Hematopoietic multipotent progenitor cell treated with erythropoietin and hydrocortisone succinate and interleukin-3 and kit ligand, for 6 days (in vitro differentiated cells): ENCODE data around the gene RAB12.
"Not testable (repeated sequence)": the region's sequence is repeated elsewhere in the genome, so short reads cannot be mapped to it uniquely, and the experiment has no call there.

Experiments used
- DNase-seq: peaks from one replicate; pipeline ENCODE4 v3.0.0-alpha.2; 2015

Gene RAB12, protein sequence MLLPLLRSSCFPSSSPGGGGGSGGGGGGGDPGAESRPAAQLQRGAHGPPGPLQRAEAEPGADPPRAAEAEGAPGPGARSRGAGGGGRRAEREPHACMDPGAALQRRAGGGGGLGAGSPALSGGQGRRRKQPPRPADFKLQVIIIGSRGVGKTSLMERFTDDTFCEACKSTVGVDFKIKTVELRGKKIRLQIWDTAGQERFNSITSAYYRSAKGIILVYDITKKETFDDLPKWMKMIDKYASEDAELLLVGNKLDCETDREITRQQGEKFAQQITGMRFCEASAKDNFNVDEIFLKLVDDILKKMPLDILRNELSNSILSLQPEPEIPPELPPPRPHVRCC

DNA sequence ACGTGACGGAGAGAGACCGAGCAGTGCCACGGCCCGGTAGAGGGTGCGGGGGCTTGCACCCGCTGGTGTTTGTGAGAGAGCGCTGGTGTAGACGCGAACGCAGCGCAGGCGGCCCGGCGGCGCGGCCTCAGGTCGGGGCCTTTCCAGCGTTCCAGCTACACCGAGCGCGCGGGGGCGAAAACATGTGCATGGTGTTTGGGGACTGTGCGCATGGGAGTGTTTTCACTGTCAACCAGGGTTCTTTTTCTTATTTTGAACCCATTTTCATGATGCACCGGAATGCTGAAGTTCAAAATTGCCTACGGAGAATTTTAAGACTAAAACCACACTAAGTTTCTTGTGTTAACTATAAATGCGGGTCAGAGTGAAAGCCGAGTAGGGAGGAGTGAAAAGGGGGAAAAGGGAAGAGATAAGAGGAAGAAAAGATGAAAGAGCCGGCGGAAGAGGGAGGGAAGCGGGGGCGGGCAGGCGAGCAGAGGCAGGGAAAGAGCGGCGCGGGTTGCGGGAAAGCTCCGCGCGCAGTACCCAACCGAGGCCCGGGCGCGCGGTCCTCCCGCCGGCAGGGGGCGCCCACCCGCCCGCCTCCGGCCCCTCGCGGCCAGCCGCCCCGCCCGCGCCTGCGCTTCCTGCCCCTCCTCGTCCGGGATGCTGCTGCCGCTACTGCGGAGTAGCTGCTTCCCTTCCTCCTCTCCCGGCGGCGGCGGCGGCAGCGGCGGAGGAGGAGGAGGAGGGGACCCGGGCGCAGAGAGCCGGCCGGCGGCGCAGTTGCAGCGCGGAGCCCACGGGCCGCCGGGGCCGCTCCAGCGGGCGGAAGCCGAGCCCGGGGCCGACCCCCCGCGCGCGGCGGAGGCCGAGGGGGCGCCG lies at the start of gene RAB12:
TSS of gene RAB12 (plus strand) at position 643 of the 864 bp plus-strand sequence. CDS start at position 646, 3 bp downstream.
- DNase-seq = peak; percentile 90

DNA sequence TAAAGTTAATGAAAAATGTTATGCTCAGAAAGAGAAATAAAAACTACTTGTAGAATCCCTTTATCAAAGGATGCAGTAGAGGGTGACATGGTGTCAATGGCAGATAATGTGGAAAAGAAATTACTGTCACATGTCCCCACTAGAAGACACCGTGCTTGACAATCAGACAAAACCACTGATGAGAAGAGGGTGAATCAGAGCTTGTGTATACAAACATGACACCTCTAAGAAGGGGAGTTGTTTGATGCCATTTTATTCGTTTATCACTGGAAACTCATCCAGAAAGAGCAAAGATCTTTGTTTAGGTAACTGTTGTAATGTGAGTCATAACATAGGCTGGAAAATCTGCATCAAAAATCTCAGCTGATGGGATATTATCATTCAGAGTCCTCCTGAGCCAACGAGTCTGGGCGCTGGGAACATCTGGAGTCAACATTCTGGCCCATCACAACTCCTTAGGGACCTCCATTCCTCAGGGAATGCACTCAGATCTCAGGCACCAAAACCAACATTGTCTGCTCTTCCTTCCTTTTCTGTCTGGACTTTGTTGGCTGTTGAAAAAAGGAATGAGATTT lies 49.5 kb upstream of the RAB12 start:
- DNase-seq = peak; percentile 21

DNA sequence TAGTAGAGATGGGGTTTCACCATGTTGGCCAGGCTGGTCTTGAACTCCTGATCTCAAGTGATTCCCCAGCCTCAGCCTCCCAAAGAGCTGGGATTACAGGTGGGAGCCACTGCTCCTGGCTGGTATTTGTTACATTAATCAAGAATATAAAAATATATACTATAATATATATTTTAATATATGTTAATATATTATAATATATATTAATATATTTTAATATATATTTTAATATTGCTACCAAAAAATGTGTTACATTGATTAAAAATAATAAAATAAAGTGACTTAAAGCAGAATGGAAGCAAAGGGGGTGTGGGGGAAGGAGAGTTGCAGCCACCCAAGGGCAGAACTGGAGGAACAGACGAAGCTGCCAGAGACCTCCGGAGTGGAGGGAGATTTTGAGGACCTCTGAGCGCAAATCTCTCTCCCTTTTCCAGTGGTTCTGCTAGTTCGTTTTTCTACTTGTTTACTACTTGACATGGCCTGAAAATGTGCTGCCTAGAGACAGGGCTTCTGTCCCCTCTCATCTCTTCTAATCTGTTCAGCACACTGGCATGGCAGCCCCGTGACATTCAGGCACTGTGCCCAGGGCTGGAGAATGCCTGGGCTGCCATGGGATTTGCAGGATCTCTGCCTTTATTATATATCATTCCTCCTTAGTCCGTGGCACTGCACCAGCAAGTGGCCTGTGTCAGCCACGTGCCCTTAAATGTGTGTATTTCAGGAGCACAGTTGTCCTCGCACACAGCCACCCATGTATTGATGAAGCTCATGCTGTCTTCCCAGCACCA lies 47.9 kb upstream of the RAB12 start:
- peak; percentile 9 for DNase-seq

DNA sequence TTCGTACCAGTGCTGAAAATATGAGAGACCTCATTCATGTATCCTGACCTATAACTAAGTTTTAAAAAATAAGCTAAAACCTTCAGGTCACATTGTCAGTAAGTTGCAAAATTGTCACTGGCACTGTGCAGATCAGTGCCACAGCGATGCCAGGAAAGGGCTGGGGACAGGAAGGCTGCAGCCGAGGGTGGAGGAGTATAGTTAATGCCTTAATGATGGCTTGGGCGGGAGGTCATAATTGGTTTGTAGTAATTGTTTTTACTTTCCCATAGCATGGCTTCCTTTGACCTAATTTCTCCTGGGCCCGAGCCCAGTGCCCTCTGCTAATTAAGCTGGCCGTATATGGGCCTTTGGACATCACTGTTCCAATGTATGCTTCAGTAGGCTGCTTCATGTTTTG lies 47.2 kb upstream of the RAB12 start:
- DNase-seq = no peak

DNA sequence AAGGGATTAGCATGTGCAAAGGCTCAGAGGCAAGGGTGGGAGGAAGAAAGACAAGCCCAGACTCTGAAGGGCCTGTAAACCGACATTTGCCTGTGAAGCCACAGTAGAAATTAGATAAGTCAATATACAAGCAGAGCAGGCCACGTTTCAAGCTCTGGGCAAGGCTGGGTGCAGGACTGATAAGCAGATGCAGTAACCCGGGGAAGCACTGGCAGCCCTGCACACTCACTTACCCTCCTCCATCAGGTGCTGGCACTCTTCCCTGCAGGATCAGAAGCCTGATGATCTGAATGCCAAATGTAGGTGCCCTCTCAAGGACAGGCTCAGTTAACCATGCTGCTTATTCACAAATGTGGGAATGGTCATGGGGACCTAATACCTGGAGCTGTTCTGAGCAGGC lies 46.3 kb upstream of the RAB12 start:
- peak; percentile 91 for DNase-seq

DNA sequence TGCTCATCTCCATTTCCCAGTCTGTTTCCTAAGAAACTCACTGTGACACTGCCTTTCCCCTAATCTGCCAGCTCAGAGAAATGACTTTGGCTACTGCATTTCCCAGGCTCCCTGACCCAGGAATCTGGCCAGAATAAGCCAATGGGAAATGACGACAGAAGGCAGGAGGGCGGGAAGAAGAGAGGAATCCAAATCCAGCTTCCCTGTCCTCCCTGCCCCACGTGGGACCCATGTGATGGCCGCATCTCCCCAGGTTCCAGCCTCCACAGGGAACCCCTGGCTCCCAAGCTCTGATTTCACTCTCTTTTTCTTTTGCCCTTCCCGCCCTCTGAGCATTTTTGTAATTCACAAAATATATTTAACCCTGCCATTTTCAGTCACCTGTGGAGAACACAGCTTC lies 37.8 kb upstream of the RAB12 start:
- DNase-seq = no peak

DNA sequence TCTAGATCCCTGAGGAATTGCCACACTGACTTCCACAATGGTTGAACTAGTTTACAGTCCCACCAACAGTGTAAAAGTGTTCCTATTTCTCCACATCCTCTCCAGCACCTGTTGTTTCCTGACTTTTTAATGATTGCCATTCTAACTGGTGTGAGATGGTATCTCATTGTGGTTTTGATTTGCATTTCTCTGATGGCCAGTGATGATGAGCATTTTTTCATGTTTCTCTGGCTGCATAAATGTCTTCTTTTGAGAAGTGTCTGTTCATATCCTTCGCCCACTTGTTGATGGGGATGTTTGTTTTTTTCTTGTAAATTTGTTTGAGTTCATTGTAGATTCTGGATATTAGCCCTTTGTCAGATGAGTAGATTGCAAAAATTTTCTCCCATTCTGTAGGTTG lies 35.5 kb upstream of the RAB12 start:
- DNase-seq = not testable (repeated sequence)

DNA sequence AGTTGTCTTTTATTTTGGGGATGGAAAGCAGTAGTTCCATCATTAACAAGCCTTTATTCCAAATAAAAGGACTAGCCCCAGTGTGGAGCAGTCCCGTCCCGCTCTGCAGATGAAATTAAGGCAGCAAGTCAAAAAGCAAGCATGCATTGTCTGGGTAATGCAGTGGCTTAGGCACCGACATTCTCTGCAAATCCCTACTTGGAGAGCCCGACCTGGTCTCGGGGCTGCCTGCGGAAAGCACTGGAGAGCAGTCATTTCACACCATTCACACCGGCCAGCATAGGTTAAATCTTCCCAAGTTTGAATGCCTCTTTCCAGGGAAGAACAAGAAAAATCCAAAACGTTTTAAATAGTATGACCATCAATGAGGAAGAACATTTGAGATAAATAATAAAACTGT lies 24.4 kb upstream of the RAB12 start:
- no peak for DNase-seq

DNA sequence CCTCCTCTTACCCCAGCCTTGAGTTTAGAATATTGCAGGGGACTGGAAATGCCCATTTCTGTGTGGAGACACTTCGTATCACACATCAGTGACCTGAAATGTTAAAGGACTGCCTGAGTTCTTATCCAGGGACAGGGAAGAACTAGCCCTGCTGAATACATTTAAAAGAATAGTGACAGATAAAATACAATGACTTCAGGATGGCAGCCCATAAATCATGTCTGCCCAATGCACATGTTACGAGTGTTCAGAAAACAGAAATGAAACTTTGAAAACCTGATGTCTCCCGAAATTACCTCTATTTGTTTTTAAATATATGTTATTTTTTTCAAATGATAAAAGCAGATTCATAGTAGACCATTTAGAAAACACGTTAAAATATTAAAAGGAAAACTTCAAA lies 22.3 kb upstream of the RAB12 start:
- DNase-seq = no peak

DNA sequence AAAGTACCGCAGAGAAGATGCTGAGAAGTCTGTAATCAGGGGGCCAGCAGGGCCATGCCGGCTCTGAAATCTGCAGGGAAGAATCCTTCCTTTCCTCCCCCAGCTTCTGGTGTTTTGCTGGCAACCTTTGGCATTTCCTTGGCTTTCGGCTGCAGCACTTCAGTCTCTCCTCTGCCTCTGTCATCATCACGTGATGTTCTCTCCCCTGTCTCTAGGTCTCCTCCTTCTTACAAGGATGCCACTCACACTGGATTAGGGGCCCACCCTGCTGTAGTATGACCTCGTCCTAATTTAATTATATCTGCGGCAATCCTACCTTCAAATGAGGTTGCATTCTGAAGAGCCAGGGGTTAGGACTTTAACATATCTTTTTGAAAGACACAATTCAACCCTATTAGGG lies 13.8 kb upstream of the RAB12 start:
- DNase-seq = no peak

DNA sequence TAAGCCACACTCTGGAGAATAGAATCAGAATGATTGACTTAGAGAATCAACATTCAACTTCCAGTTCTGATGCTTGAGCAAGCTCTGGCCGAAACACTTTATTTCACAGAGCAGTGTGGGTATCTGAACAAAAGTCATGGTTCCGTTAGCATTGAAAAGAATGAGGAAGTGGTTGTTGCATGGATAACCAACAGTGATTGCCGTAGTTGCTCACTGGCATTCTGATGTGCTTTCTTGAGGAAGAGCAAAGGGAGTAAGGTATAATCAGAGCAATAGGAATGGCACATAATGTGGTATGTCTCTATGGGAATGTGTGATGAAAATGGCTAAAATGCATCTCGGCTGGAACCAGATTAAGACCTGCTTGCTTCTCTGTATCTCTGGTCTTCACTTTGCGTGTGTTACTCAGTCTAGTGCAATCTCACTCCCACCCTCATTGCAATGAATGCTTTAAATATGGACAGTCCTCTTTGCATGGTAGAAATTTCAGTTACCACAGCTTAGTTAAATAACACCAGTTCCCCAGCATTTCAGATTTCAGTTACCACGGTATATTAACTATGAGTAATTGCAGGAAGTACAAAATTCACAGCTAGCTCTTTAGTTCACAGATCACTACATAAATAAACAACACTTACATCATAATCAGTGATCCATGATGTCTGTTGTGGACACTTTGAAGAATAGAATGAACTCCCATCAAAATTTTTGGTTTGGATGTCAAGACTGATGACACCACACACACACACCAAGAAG lies 7.8 kb upstream of the RAB12 start:
- DNase-seq = peak; percentile 61

DNA sequence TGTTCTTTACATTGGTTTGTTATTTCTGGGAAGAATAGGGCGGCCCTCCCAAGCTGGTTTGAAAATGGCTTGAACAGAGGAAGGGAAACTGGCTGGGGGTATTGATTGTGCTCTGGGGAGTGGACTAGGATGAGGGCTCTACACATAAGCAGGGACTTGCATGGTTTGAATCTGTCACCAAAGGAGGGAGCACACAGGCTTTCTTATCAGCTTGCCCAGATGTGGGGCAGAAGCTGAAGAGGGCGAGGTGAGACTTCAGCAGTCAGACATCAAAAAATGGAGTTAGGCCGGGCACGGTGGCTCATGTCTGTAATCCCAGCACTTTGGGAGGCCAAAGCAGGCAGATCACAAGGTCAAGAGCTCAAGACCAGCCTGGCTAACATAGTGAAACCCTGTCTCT lies 7.2 kb upstream of the RAB12 start:
- peak; percentile 91 for DNase-seq

DNA sequence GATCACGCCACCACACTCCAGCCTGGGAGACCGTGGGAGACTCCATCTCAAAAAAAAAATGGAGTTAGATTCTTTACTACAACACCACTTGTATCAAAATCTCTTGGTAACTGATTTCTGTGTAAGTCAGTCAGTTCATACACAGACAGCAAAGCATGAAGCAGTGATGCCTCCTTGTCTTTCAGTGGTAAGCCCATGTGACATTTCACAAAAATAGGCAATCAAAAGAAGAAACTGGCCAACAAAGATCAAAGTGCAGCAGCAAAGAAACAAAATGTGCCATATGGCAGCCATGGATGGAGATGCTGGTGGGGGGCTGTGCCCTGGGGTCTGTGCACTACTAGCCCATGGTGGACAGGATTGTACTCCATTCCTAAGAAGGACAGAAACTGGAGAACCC lies 6.7 kb upstream of the RAB12 start:
- DNase-seq = no peak

DNA sequence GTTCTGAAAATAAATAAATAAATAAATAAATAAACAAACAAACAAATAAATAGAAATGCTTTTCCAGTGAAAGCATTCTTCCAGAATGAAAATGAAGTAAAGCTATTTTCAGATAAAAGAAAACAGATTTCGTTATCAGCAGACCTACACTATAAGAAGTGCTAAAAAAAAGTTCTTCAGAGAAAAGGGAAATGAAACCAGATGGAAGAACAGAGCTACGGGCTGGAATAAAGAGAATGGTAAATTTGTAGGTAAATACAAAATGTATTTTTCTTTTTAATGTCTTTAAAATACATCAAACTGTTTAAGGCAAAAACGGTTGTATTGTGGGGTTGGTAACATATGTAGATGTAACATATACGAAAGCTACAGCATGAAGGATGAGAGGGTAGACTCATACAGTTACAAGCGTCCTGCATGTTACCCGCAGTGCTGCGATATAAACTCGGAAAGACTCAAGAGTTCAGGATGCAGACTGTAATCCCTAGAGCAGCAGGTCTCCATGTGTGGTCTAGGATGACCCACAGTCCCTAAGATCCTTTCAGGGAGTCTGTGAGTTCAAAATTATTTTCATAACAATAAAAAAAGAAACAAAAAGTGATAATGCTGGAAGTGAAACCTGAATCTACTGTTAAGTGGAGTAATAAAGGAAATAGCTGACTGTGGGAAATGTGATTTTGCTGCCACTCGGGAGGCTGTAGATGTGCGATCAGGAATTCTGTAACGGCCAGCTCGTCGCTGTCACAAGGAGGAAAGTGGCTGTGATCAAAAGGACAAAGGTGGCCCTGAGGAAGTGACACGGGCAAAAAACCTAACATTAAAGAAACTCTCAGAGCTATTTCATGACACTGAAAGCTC lies 5.3 kb upstream of the RAB12 start:
- no peak for DNase-seq

DNA sequence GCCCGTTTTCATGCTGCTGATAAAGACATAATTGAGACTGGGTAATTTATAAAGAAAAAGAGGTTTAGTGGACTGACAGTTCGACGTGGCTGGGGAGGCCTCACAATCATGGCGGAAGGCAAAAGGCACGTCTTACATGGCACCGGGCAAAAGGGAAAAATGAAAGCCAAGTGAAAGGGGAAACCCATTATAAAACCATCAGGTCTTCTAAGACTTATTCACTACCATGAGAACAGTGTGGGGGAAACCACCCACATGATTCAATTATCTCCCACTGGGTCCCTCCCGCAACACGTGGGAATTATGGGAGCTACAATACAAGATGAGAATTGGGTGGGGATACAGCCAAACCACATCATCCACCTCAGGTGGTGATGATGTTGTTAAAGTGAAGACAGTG lies 3.3 kb upstream of the RAB12 start:
- DNase-seq = no peak

DNA sequence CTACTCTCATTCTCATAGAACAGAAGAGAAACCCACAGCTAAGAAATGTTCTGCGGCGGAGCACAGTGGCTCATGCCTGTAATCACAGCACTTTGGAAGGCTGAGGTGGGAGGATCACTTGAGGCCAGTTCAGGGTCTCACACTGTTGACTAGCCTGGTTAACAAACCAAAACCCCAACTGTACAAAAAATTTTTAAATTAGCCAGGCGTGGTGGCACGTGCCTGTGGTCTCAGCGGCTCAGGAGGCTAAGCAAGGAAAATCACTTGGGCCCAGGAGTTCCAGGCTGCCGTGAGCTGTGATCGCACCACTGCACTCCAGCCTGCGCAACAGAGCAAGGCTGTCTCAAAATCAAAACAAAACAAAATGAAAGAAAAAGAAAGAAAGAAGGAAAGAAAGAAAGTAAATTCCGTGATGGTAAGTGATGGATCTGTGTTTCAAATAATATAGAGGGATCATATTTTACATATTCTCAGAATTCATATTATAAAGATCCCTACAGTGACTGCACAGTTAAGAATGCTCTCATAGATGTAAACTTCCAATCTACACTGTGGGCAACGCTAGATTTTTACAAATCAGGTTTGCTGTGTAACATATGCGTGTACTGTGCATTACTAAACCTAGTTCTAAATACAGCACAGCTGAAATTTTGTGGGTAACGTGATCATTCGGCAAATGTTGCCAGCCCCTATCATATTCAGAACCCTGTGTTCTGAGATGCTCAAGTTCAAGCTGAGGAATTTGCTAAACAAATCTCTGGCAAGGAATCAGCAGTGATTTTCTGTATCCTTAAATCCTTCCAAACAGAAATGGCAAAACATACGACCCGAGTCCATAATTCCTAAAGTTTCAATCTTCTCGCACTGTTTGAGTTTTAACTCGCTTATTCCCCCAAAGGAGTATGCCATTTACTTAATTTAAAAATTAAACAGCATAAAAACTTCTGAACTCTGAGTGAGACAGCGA lies 1.2 kb upstream of the RAB12 start:
- no peak for DNase-seq

DNA sequence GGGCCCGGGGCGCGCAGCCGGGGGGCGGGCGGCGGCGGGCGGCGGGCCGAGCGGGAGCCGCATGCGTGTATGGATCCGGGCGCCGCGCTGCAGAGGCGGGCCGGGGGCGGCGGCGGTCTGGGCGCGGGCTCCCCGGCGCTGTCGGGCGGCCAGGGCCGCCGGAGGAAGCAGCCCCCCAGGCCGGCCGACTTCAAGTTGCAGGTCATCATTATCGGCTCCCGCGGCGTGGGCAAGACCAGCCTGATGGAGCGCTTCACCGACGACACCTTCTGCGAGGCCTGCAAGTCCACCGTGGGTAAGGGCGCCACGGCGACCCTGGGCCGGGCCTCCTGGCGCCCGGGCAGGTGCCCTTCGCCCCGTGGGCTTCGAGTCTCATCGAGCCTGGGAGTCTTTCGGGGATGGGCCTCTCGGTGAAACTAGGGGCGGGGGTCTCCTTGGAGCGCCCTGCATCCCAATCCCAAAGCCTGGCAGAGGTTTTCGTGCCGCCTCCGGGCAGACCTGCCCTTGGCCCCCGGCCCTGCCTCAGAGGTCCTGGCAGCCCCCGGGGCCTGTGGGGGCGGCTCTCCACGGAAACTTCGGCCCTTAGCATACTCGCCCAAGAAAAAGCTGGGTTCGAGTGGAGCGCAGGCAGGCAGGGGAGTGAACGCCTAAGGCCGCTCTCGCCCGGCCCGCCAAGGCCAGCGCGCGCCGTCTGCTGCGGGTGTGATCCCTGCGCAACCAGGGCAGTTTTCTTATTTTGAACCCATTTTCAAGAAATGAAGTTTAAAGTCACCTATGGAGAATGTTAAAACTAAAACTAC lies 622 bp downstream of the RAB12 start:
- peak; percentile 43 for DNase-seq

DNA sequence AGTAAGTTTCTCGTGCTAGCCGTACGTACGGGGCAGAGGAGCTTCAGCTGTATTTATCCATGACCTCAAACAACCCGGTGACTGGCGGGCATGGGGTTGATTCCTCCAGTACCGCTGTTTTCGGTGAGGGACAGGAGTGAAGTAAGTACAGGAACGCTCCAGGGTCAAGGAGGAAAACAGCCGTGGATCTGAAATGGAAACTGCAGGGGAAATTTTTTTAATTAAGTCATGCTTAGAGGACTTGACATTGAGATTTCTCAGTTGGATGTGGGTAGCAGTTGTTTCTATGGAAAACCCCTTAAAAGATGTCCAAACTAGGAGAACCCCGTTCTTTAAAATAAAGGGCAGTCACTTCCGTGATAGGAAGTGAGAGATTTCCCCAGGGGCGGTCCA lies 1.2 kb downstream of the RAB12 start:
- peak; percentile 45 for DNase-seq

DNA sequence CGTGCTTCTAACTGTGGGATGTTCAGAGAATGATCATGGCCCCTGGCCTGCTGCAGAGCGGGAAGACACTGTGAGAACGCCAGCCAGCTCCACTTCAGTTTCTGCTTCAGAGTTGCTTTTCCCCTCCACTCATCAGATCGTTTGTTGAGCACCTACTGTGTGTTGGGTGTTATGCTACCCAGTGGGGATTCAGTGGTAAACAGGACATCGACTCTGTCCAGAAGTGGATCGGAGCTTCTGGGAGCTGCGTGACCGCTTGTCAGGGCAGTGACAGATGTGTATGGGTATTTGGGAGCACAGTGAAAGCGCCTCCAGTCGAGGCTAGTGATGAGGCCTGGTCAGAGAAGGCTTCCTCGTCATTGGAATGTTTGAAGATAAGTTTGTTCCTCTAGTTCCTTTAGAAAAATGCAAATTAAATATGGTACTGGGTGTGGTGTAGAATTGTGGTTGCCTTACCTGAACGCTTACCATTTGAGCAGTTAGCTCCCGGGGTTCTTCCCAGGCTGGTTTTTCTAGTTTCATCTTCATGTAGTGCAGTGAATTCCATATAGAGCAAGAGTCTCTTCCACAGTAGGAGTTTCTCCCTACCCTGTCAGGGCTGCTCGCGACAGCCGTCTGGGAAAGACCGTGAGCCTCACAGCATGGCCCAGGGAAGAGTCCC lies 2.8 kb downstream of the RAB12 start:
- DNase-seq = no peak
